Neural progenitor cell (in vitro differentiated cells): ENCODE measurements around the gene KLF4. TPM values are rescaled to one million over a fixed set of nuclear protein-coding genes. Genes with fewer than 3 reads are reported as not detected.

Experiments
- DNase-seq: peaks from one replicate; pipeline ENCODE4 v3.0.0-alpha.2; 2016; ENCODE audit warnings: low spot score
- H2AFZ ChIP-seq: fragments of 200-600 bp; sonication (generic); replicated peaks from 2 replicates; pipeline ENCODE4 v1.6.1; 2016; ENCODE audit warnings: antibody characterized with exemption
- H3F3A ChIP-seq: fragments of 200-600 bp; sonication (generic); 2 replicates; pipeline ENCODE4 v1.6.1; 2016; ENCODE audit warnings: antibody characterized with exemption, low read depth
- H3K27ac ChIP-seq: fragments of 200-600 bp; sonication (generic); 2 replicates; pipeline ENCODE4 v1.5.1; 2016; ENCODE audit warnings: mild to moderate bottlenecking
- H3K27me3 ChIP-seq: fragments of 200-600 bp; sonication (generic); 2 replicates; pipeline ENCODE4 v1.6.1; 2016; ENCODE audit warnings: mild to moderate bottlenecking, moderate library complexity
- H3K36me3 ChIP-seq: fragments of 200-600 bp; sonication (generic); 2 replicates; pipeline ENCODE4 v1.5.1; 2016
- H3K4me1 ChIP-seq: fragments of 200-600 bp; sonication (generic); 2 replicates; pipeline ENCODE4 v1.6.1; 2016; ENCODE audit warnings: mixed run types
- H3K4me2 ChIP-seq: fragments of 200-600 bp; sonication (generic); 2 replicates; pipeline ENCODE4 v1.6.1; 2016
- H3K4me3 ChIP-seq: fragments of 200-600 bp; sonication (generic); 2 replicates; pipeline ENCODE4 v1.5.1; 2016
- H3K79me2 ChIP-seq: fragments of 200-600 bp; sonication (generic); 2 replicates; pipeline ENCODE4 v1.6.1; 2016; ENCODE audit warnings: low read depth
- H3K9ac ChIP-seq: fragments of 200-600 bp; sonication (generic); 2 replicates; pipeline ENCODE4 v1.6.1; 2016
- H3K9me3 ChIP-seq: fragments of 200-600 bp; sonication (generic); 2 replicates; pipeline ENCODE4 v1.5.1; 2016; ENCODE audit warnings: low read depth
- H4K20me1 ChIP-seq: fragments of 200-600 bp; sonication (generic); 2 replicates; pipeline ENCODE4 v1.6.1; 2016; ENCODE audit warnings: low read depth
- H3K27ac Mint-ChIP-seq: 3 replicates; pipeline ENCODE4 v1.8.0; 2021; ENCODE audit warnings: mixed read lengths
- H3K27me3 Mint-ChIP-seq: 2 replicates; pipeline ENCODE4 v1.8.0; 2022; ENCODE audit warnings: low read depth, mild to moderate bottlenecking, inconsistent platforms, moderate library complexity, mixed read lengths; ENCODE audit not compliant: insufficient read depth
- H3K36me3 Mint-ChIP-seq: 3 replicates; pipeline ENCODE4 v1.8.0; 2021; ENCODE audit warnings: mixed read lengths
- H3K4me1 Mint-ChIP-seq: 3 replicates; pipeline ENCODE4 v1.8.0; 2021; ENCODE audit warnings: mixed read lengths
- H3K4me3 Mint-ChIP-seq: 3 replicates; pipeline ENCODE4 v1.8.0; 2021; ENCODE audit warnings: mild to moderate bottlenecking, moderate library complexity, mixed read lengths
- H3K9me3 Mint-ChIP-seq: 3 replicates; pipeline ENCODE4 v1.8.0; 2020; ENCODE audit warnings: mixed read lengths
- CTCF ChIP-seq: fragments of 200-600 bp; sonication (generic); IDR thresholded peaks from 2 replicates; pipeline ENCODE4 v1.5.1; 2017; ENCODE audit warnings: antibody characterized with exemption, mild to moderate bottlenecking
- EZH2 ChIP-seq: fragments of 200-600 bp; sonication (generic); IDR thresholded peaks from 2 replicates; pipeline ENCODE4 v1.6.1; 2017; ENCODE audit warnings: antibody characterized with exemption, mild to moderate bottlenecking, moderate library complexity
- EZH2phosphoT487 ChIP-seq: fragments of 200-600 bp; sonication (generic); IDR thresholded peaks from 2 replicates; pipeline ENCODE4 v1.6.1; 2017; ENCODE audit warnings: antibody characterized with exemption
- total RNA-seq: library from RNA; depleted of rRNA; stranded (reverse); fragments of >200 nt; gene quantifications from 2 replicates; pipeline ENCODE4 v1.2.3, GENCODE V29; 2015; ENCODE audit warnings: low replicate concordance

KLF4 gene
- total RNA-seq, 1 donor from 2014 or later: 0.51 TPM

DNA sequence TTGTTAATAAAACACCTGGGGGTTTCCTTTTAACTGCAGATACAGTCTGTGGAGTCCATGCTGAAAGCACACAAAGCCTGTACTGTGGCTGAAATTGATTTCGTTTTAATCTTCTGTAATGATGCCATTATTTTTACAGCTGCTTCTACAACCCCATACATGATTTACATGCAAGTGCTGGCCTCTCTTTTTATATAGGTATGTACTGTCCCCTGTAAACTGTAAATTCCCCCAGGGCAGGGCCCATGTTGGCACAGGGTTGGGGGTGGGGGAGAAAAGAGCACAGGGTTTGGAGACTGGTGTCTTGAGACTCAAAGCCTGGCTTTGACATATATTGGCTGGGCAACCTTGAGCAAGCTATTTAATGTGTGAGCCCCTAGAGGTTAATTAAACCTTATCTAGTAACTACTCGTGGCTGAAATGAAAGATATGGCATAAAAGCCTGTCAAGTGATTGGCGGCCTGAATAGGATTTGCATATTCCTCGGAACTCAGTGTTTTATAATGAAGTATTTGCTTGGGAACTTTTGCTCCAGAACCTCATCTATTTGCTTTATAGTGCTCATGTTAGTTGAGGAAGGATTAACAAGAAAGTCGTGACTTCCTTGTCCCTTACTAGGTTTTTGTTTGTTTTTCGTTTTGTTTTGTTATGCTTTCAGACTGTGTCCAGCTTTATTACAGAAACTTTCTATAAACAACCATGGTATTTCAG lies 34.0 kb downstream of the KLF4 start:
- Mint-ChIP-seq H3K27me3 (peaks cover 2% of the 10 kb centered on the region), H3K4me3 (no peak overlapping the region), H3K27ac (no peak overlapping the region), H3K9me3 (no peaks in the 10 kb centered on the region), H3K36me3 (no peaks in the 10 kb centered on the region), H3K4me1 (no peaks in the 10 kb centered on the region)
- H3K9me3 ChIP-seq: no peaks in the 10 kb centered on the region
- H4K20me1 ChIP-seq: no peaks in the 10 kb centered on the region
- H2AFZ ChIP-seq: no peak overlapping the region
- no peak overlapping the region for H3K4me3 ChIP-seq
- H3F3A ChIP-seq: no peaks in the 10 kb centered on the region
- no peak overlapping the region for H3K4me2 ChIP-seq
- no peak overlapping the region for H3K9ac ChIP-seq
- no peaks in the 10 kb centered on the region for H3K79me2 ChIP-seq
- TF ChIP-seq EZH2phosphoT487: no peak
- TF ChIP-seq EZH2: no peak
- TF ChIP-seq CTCF: no peak
- H3K27me3 ChIP-seq: no peaks in the 10 kb centered on the region
- H3K4me1 ChIP-seq: no peaks in the 10 kb centered on the region
- no peak overlapping the region for H3K27ac ChIP-seq
- no peak for DNase-seq
- no peaks in the 10 kb centered on the region for H3K36me3 ChIP-seq

- no peak overlapping the region for H2AFZ ChIP-seq
- H3K4me1 ChIP-seq: no peaks in the 10 kb centered on the region
- H3K9me3 ChIP-seq: no peaks in the 10 kb centered on the region
- Mint-ChIP-seq H3K9me3 (no peaks in the 10 kb centered on the region), H3K27me3 (peaks cover 4% of the 10 kb centered on the region), H3K4me1 (no peaks in the 10 kb centered on the region), H3K4me3 (no peak overlapping the region), H3K27ac (no peak overlapping the region), H3K36me3 (no peaks in the 10 kb centered on the region)
- H3K4me3 ChIP-seq: no peak overlapping the region
- H4K20me1 ChIP-seq: no peaks in the 10 kb centered on the region
- H3K9ac ChIP-seq: no peak overlapping the region
- TF ChIP-seq EZH2 (no peak), EZH2phosphoT487 (no peak), CTCF (no peak)
- H3K36me3 ChIP-seq: no peaks in the 10 kb centered on the region
- no peaks in the 10 kb centered on the region for H3K79me2 ChIP-seq
- H3F3A ChIP-seq: no peaks in the 10 kb centered on the region
- H3K4me2 ChIP-seq: no peak overlapping the region
- DNase-seq: no peak
- no peaks in the 10 kb centered on the region for H3K27me3 ChIP-seq
- H3K27ac ChIP-seq: no peak overlapping the region
Measured at GRCh38 chr9:107453479-107453878, 36.1 kb downstream of the KLF4 start.

- Histone ChIP-seq H2AFZ (no peak overlapping the region), H3F3A (no peaks in the 10 kb centered on the region), H3K4me2 (no peak overlapping the region), H3K27ac (no peak overlapping the region), H3K9ac (no peak overlapping the region), H3K36me3 (no peaks in the 10 kb centered on the region), H3K79me2 (no peaks in the 10 kb centered on the region), H3K4me3 (no peak overlapping the region), H3K4me1 (no peaks in the 10 kb centered on the region), H3K9me3 (no peaks in the 10 kb centered on the region), H4K20me1 (no peaks in the 10 kb centered on the region), H3K27me3 (no peaks in the 10 kb centered on the region)
- no peak overlapping the region for H3K27ac Mint-ChIP-seq
- H3K9me3 Mint-ChIP-seq: no peaks in the 10 kb centered on the region
- DNase-seq: no peak
- TF ChIP-seq EZH2 (no peak), CTCF (no peak), EZH2phosphoT487 (no peak)
- no peaks in the 10 kb centered on the region for H3K36me3 Mint-ChIP-seq
- H3K4me1 Mint-ChIP-seq: no peaks in the 10 kb centered on the region
- no peak overlapping the region for H3K4me3 Mint-ChIP-seq
- peaks cover 6% of the 10 kb centered on the region for H3K27me3 Mint-ChIP-seq
Measured at GRCh38 chr9:107447834-107448233, 41.7 kb downstream of the KLF4 start.
